Raji (cell line): Measurements from ENCODE around the gene RAPGEF5.

Experiments used
- POLR2A ChIP-seq: IDR thresholded peaks from 2 replicates; pipeline ENCODE4 v1.6.1; 2011; ENCODE audit warnings: low read depth, low read length, control low read depth; ENCODE audit not compliant: insufficient read depth

RAPGEF5 gene

GRCh38 chr7:22241805-22242390, 115.1 kb downstream of the RAPGEF5 start:
- no peak for TF ChIP-seq POLR2A

DNA sequence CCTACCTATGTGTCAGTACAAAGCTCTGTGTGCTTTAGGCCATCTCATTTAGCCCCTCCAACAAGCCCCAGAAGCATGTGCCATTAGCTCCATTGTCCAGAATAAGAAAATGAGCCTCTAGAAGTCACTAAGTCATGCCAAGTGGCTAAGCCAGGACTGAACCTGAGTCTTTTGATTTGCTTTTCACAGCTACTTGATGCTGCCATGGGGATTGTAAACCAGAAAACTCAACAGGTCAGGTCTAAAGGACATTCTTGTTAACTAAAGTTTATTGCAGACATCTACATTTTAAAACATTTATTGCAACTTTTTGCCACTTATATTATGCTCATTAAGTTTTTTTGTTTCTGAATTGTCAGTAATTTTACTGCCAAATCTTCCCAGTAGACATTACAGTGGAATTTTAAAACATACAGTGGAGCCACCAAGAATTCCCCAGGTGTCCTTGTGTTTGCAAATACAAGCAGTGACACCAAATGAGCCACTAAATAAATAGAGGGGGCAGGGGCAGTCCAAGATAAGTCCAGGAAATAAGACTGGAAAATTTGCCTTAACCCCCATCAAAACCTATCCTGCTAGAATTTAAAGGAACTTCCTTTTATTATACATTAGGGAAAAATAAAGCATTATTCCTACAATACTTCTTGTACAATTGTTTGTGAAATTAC, 115.9 kb downstream of the RAPGEF5 start:
- no peak for TF ChIP-seq POLR2A

- no peak for TF ChIP-seq POLR2A
Measured at GRCh38 chr7:22238354-22239311, 118.3 kb downstream of the RAPGEF5 start.

- TF ChIP-seq POLR2A: no peak
Measured at GRCh38 chr7:22235134-22235533, 121.8 kb downstream of the RAPGEF5 start.

DNA sequence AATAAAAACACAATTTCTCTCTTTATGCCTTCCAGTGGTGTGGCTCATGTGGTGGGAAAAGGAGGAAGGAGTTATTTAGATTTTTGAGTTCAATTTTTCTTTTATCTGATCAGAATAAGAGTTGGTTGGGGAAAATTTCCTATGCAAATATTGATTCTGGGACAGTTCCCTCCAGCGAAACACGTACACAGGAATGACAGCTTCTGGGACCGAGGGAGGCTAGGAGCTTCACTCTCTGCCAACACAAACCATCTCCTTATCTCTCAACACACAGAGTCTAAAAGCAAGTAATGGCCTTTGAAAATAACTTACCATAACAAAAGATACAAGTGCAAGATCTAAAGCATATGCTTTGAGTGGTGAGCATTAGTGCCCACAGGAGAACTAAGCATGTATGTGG, 122.7 kb downstream of the RAPGEF5 start:
- TF ChIP-seq POLR2A: no peak

DNA sequence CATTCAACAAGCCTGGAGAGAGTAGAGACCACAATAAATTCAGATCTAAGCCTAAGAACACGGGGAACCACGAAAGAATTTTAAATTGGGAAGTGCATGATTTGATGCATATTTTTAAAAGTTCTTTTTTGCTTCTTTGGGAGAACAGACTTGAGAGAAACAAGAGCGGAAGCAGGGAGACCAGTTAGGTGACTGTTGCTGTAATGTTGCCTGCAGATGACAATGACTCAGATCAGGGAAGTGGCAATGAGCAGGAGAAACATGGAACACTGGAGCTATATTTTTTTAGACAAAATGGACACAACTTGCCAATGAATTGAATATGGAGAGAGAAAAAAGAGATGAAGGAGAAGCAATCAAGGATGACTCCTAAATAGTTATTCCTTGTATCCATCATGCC, 125.1 kb downstream of the RAPGEF5 start:
- no peak for TF ChIP-seq POLR2A

DNA sequence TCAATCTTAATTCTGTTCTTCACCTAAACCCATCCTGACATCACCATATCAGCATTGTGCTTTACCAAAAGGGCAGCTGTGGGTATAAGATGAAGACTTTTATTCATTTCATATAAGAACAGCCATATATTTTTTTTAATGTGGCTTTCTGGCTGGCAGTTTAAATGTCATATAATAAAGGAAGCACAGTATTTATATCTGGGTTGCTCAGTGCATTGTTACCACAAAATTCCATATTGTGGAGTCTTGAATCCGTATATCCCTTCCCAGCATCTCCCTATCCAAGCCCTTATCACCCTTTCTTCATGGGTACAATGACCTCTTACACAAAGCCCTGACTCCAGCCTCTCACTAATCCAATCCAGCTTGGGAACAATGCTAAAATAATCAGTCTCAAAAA, 125.8 kb downstream of the RAPGEF5 start:
- TF ChIP-seq POLR2A: no peak

DNA sequence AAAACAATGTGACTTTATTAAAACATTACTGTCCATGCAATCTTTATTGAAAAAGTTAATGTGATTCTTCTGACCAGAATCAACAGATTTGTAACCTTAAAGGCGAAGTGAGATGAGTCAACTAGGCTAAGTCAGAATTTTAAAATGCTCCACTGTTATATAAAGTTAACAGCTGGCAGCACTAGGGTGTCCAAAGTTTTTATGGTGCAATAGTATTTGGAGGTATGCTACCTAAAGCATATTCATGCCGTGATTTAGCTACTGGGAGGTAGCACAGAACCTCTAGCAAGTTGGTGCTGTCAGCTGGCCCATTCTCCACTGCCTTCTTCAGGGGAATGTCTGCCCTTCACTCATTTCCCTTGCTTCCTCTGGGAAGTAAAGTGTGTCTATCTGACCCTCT, 126.7 kb downstream of the RAPGEF5 start:
- TF ChIP-seq POLR2A: no peak

DNA sequence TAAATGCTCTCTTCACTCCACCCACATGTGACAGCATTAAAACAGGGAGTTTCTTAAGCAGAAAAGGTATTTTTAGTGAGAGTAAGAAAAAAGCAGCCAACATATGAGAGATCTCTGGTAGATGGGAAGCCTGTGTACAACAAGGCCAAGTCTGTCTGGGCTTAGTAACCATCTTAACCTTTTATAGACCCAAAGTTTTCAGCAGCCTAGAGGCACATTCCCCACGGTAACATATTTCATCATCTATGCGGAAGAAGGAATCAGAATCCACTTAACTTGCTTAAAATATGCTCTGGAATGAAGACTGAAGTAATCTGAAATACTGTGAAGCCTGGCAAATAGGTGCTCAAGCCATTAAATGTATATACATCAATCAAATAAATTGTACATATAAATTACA, 127.8 kb downstream of the RAPGEF5 start:
- TF ChIP-seq POLR2A: no peak

- TF ChIP-seq POLR2A: no peak
Measured at GRCh38 chr7:22223807-22224206, 133.1 kb downstream of the RAPGEF5 start.

- no peak for TF ChIP-seq POLR2A
Measured at GRCh38 chr7:22220941-22221340, 136.0 kb downstream of the RAPGEF5 start.

GRCh38 chr7:22219739-22220493, 137.0 kb downstream of the RAPGEF5 start:
- TF ChIP-seq POLR2A: no peak

- no peak for TF ChIP-seq POLR2A
Measured at GRCh38 chr7:22219036-22219435, 137.9 kb downstream of the RAPGEF5 start.

DNA sequence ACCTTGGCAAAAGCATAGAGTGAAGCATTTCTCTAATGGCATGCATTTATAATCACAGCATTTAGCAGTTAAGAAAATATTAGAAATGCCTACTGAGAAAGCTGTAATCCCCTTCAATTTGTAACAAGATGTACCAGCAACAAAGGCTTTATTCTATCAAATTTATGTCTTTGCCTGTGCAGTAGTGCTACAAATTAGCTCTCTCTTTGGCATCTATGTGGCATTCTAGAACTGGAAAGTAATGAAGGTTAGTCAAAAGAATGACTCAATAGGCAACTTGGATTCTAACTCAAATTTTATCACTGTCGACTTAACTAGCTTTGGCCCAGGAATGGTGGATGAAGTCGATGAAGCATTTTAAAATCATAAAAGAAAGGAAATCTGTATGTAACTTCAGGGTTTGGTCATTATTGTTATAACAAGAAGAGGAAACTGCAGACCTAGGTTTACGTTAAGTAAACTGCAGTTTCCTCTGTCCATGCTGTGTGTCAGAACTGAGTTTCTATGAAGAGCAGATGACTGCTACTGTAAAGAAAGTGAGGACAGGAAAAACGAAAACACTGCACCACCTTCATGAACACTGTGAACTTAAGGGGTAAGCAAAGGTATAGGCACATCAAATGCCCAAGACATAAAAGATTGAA, 140.0 kb downstream of the RAPGEF5 start:
- no peak for TF ChIP-seq POLR2A

GRCh38 chr7:22216309-22216708, 140.6 kb downstream of the RAPGEF5 start:
- no peak for TF ChIP-seq POLR2A
